Mesenchymal stem cell (in vitro differentiated cells and primary cell): ENCODE measurements around the gene BDKRB2.

Experiments used
- DNase-seq: peaks from one replicate; pipeline ENCODE4 v3.0.0-alpha.2; 2013
- H2AFZ ChIP-seq: one replicate; pipeline ENCODE4 v1.6.1; 2013; ENCODE audit warnings: low read depth, mild to moderate bottlenecking, control low read depth, inconsistent platforms, low read length, moderate library complexity
- H2AK5ac ChIP-seq: 2 replicates; pipeline ENCODE4 v1.6.1; 2013; ENCODE audit warnings: low read length, moderate library complexity, mild to moderate bottlenecking, inconsistent platforms; ENCODE audit not compliant: severe bottlenecking
- H2BK120ac ChIP-seq: one replicate; pipeline ENCODE4 v1.6.1; 2013; ENCODE audit warnings: low read depth, mild to moderate bottlenecking, inconsistent platforms, low read length, moderate library complexity
- H2BK12ac ChIP-seq, 2 experiments: one replicate each; pipeline ENCODE4 v1.6.1; 2013; ENCODE audit warnings: inconsistent platforms in 2 of 2, low read length in 2 of 2, mild to moderate bottlenecking in 2 of 2, moderate library complexity in 2 of 2, control low read depth in 1 of 2
- H2BK15ac ChIP-seq: one replicate; pipeline ENCODE4 v1.6.1; 2013; ENCODE audit warnings: mild to moderate bottlenecking, low read depth, inconsistent platforms; ENCODE audit not compliant: poor library complexity, severe bottlenecking
- H2BK5ac ChIP-seq: 2 replicates; pipeline ENCODE4 v1.6.1; 2013; ENCODE audit warnings: low read depth, mild to moderate bottlenecking, low read length, control low read depth, inconsistent platforms; ENCODE audit not compliant: poor library complexity, severe bottlenecking
- H3K14ac ChIP-seq, 2 experiments: one replicate each; pipeline ENCODE4 v1.6.1; 2013; ENCODE audit warnings: inconsistent platforms in 2 of 2, low read length in 2 of 2, control low read depth in 1 of 2, mild to moderate bottlenecking in 1 of 2, moderate library complexity in 1 of 2
- H3K18ac ChIP-seq, 2 experiments: one replicate each; pipeline ENCODE4 v1.6.1; 2013; ENCODE audit warnings: inconsistent platforms in 2 of 2, low read length in 2 of 2, control low read depth in 1 of 2, low read depth in 1 of 2, mild to moderate bottlenecking in 1 of 2
- H3K23ac ChIP-seq, 2 experiments: one replicate each; pipeline ENCODE4 v1.6.1; 2013; ENCODE audit warnings: inconsistent platforms in 2 of 2, low read length in 2 of 2, mild to moderate bottlenecking in 2 of 2, moderate library complexity in 2 of 2, control low read depth in 1 of 2
- H3K27ac ChIP-seq: 2 replicates; pipeline ENCODE4 v1.5.1; 2013; ENCODE audit warnings: mild to moderate bottlenecking, moderate library complexity, low read length, control low read depth, inconsistent platforms; ENCODE audit not compliant: poor library complexity, severe bottlenecking
- H3K27me3 ChIP-seq, 2 experiments: 2 replicates each; pipeline versions ENCODE4 v1.6.1 to v1.7.0; 2013; ENCODE audit warnings: low read length in 2 of 2, mild to moderate bottlenecking in 2 of 2, moderate library complexity in 2 of 2, control low read depth in 1 of 2, inconsistent platforms in 1 of 2; ENCODE audit not compliant: control insufficient read depth in 1 of 2, insufficient read depth in 1 of 2
- H3K36me3 ChIP-seq, 2 experiments: 2 replicates each; pipeline versions ENCODE4 v1.6.1 to v1.7.0; 2013; ENCODE audit warnings: low read length in 2 of 2, control low read depth in 1 of 2, inconsistent platforms in 1 of 2, low read depth in 1 of 2, mild to moderate bottlenecking in 1 of 2; ENCODE audit not compliant: insufficient read depth in 2 of 2, control insufficient read depth in 1 of 2
- H3K4ac ChIP-seq, 2 experiments: one replicate each; pipeline ENCODE4 v1.6.1; 2013; ENCODE audit warnings: inconsistent platforms in 2 of 2, low read length in 2 of 2, mild to moderate bottlenecking in 2 of 2, moderate library complexity in 2 of 2, control low read depth in 1 of 2, low read depth in 1 of 2
- H3K4me1 ChIP-seq: 2 replicates; pipeline ENCODE4 v1.6.1; 2013; ENCODE audit warnings: low read depth, low read length, control low read depth; ENCODE audit not compliant: control insufficient read depth, insufficient read depth
- H3K4me2 ChIP-seq: 2 replicates; pipeline ENCODE4 v1.6.1; 2013; ENCODE audit warnings: low read length, mild to moderate bottlenecking, inconsistent platforms; ENCODE audit not compliant: poor library complexity, severe bottlenecking
- H3K4me3 ChIP-seq, 2 experiments: 2 replicates each; pipeline versions ENCODE4 v1.5.1 to v1.7.0; 2013; ENCODE audit warnings: low read length in 2 of 2, mild to moderate bottlenecking in 2 of 2, control low read depth in 1 of 2, low read depth in 1 of 2; ENCODE audit not compliant: insufficient read depth in 1 of 2
- H3K79me1 ChIP-seq: replicated peaks from 2 replicates; pipeline ENCODE4 v1.6.1; 2013; ENCODE audit warnings: mild to moderate bottlenecking, control low read depth, low read length, inconsistent platforms; ENCODE audit not compliant: poor library complexity, severe bottlenecking
- H3K9ac ChIP-seq: 2 replicates; pipeline ENCODE4 v1.7.0; 2013; ENCODE audit warnings: mild to moderate bottlenecking, low read length, moderate library complexity
- H3K9me3 ChIP-seq: 2 replicates; pipeline ENCODE4 v1.7.0; 2013; ENCODE audit warnings: mild to moderate bottlenecking, low read length; ENCODE audit not compliant: control insufficient read depth
- H4K8ac ChIP-seq: one replicate; pipeline ENCODE4 v1.6.1; 2013; ENCODE audit warnings: inconsistent platforms, mild to moderate bottlenecking, low read length, moderate library complexity
- H4K91ac ChIP-seq: one replicate; pipeline ENCODE4 v1.6.1; 2013; ENCODE audit warnings: mild to moderate bottlenecking, low read length, inconsistent platforms
- WGBS: methylation state at CpG from one replicate; pipeline ENCODE4 v1.1.7; 2013; ENCODE audit warnings: mixed read lengths; 5-methylcytosine and 5-hydroxymethylcytosine counted together

Gene BDKRB2

GRCh38 chr14:96215452-96216244 is 11.0 kb downstream of the BDKRB2 start:
- Histone ChIP-seq H2BK15ac (no peak overlapping the region), H3K27me3 (no peaks in the 10 kb centered on the region), H4K8ac (no peak overlapping the region), H3K79me1 (peaks cover 59% of the 10 kb centered on the region), H3K4me2 (no peak overlapping the region), H3K4me1 (peaks cover 24% of the 10 kb centered on the region), H3K36me3 (peaks cover 50 to 94% of the 10 kb centered on the region in 2 experiments), H3K18ac (no peak overlapping the region), H3K27ac (peak overlapping the region; percentile 18), H2AFZ (no peak overlapping the region), H2BK5ac (no peak overlapping the region), H3K9ac (peak overlapping the region; percentile 54), H3K23ac (no peak overlapping the region), H3K4ac (no peak overlapping the region), H3K4me3 (no peak overlapping the region), H3K14ac (no peak overlapping the region), H2BK120ac (no peak overlapping the region), H4K91ac (peak overlapping the region; percentile 23), H3K9me3 (peaks cover 6% of the 10 kb centered on the region), H2AK5ac (peak overlapping the region; percentile 62), H2BK12ac (no peak overlapping the region)
- WGBS, result 87% methylated on average over 7 of the region's 7 CpGs
- no peak for DNase-seq

GRCh38 chr14:96216627-96217026 is 12.0 kb downstream of the BDKRB2 start:
- Histone ChIP-seq H2BK5ac (no peak overlapping the region), H2BK15ac (no peak overlapping the region), H4K8ac (no peak overlapping the region), H2BK12ac (no peak overlapping the region), H3K14ac (no peak overlapping the region), H3K27me3 (no peaks in the 10 kb centered on the region), H2AFZ (no peak overlapping the region), H2AK5ac (no peak overlapping the region), H2BK120ac (no peak overlapping the region), H3K18ac (no peak overlapping the region), H3K9me3 (peaks cover 3% of the 10 kb centered on the region), H3K9ac (no peak overlapping the region), H3K4me3 (no peak overlapping the region), H3K27ac (no peak overlapping the region), H3K4ac (no peak overlapping the region), H3K79me1 (peaks cover 55% of the 10 kb centered on the region), H3K36me3 (peaks cover 47 to 94% of the 10 kb centered on the region in 2 experiments), H3K4me1 (peaks cover 25% of the 10 kb centered on the region), H3K4me2 (no peak overlapping the region), H3K23ac (no peak overlapping the region), H4K91ac (no peak overlapping the region)
- WGBS, result no CpG with 5 or more reads among the region's 1 CpG
- DNase-seq, result no peak

- Histone ChIP-seq H3K27me3 (no peaks in the 10 kb centered on the region), H2BK5ac (no peak overlapping the region), H3K4me2 (no peak overlapping the region), H3K4ac (no peak overlapping the region), H4K91ac (no peak overlapping the region), H3K79me1 (peaks cover 55% of the 10 kb centered on the region), H2BK15ac (no peak overlapping the region), H3K4me3 (no peak overlapping the region), H3K36me3 (peaks cover 49 to 94% of the 10 kb centered on the region in 2 experiments), H3K9ac (no peak overlapping the region), H3K4me1 (peaks cover 25% of the 10 kb centered on the region), H4K8ac (no peak overlapping the region), H3K14ac (no peak overlapping the region), H2AFZ (no peak overlapping the region), H3K9me3 (no peaks in the 10 kb centered on the region), H3K18ac (no peak overlapping the region), H3K27ac (no peak overlapping the region), H2AK5ac (no peak overlapping the region), H2BK12ac (no peak overlapping the region), H3K23ac (no peak overlapping the region), H2BK120ac (no peak overlapping the region)
- DNase-seq, result no peak
- WGBS, result 93% methylated on average over 8 of the region's 8 CpGs
Measured at GRCh38 chr14:96217376-96217913, 12.8 kb downstream of the BDKRB2 start.

GRCh38 chr14:96221109-96221650 is 16.5 kb downstream of the BDKRB2 start:
- no peak overlapping the region for H2BK15ac ChIP-seq
- H2BK120ac ChIP-seq, result peak overlapping the region; percentile 42
- no peak overlapping the region for H3K9ac ChIP-seq
- H2BK5ac ChIP-seq, result no peak overlapping the region
- no peak overlapping the region for H2AFZ ChIP-seq
- H4K91ac ChIP-seq, result no peak overlapping the region
- H3K23ac ChIP-seq, result no peak overlapping the region
- no peak overlapping the region for H2AK5ac ChIP-seq
- H3K27me3 ChIP-seq, result no peaks in the 10 kb centered on the region
- H3K14ac ChIP-seq, result no peak overlapping the region
- H3K4ac ChIP-seq, result no peak overlapping the region
- WGBS, result 90% methylated on average over 7 of the region's 7 CpGs
- peaks cover 36% of the 10 kb centered on the region for H3K79me1 ChIP-seq
- peaks cover 20% of the 10 kb centered on the region for H3K4me1 ChIP-seq
- no peak overlapping the region for H4K8ac ChIP-seq
- no peak for DNase-seq
- no peak overlapping the region for H3K27ac ChIP-seq
- H3K4me3 ChIP-seq, result no peak overlapping the region
- no peak overlapping the region for H3K4me2 ChIP-seq
- H2BK12ac ChIP-seq, result peak overlapping the region in 1 of 2 experiments; percentile 28
- peaks cover 38 to 93% of the 10 kb centered on the region in 2 experiments for H3K36me3 ChIP-seq
- H3K9me3 ChIP-seq, result no peaks in the 10 kb centered on the region
- H3K18ac ChIP-seq, result no peak overlapping the region
